EH (cell line): ENCODE data around the gene ECEL1.

Experiments
- DNase-seq: peaks from one replicate; pipeline ENCODE4 v3.0.0-alpha.2; 2015; ENCODE audit warnings: low read depth

The ECEL1 gene

GRCh38 chr2:232522623-232523401, 35.2 kb upstream of the ECEL1 start:
- DNase-seq = no peak

GRCh38 chr2:232521959-232522622, 34.5 kb upstream of the ECEL1 start:
- peak; percentile 25 for DNase-seq

DNA sequence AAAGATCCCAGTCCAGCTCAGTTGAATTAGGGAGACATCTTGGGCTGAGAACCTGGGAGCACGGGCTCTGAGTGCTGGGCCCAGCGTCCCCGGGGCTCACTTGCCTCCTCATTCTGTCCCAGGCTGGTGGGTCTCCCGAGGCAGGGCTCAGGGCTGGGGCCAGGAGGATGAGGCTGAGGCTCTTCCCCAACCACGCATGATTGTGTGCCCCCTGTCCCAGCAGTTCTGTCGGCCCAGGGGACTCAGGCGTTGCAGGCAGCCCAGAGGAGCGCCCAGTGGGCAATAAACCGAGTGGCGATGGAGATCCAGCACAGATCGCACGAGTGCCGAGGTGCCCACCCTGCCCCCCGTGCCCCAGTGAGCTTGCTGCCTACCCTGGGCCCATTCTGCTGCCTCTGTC, 33.5 kb upstream of the ECEL1 start:
- no peak for DNase-seq

GRCh38 chr2:232520489-232520888, 32.9 kb upstream of the ECEL1 start:
- no peak for DNase-seq

- no peak for DNase-seq
Measured at GRCh38 chr2:232519581-232520438, 32.2 kb upstream of the ECEL1 start, which contains the start of gene PRSS56. PRSS56 (plus strand) TSS chr2:232520388; CDS start chr2:232520599, 211 bp downstream.

GRCh38 chr2:232518844-232519243, 31.2 kb upstream of the ECEL1 start:
- no peak for DNase-seq

DNA sequence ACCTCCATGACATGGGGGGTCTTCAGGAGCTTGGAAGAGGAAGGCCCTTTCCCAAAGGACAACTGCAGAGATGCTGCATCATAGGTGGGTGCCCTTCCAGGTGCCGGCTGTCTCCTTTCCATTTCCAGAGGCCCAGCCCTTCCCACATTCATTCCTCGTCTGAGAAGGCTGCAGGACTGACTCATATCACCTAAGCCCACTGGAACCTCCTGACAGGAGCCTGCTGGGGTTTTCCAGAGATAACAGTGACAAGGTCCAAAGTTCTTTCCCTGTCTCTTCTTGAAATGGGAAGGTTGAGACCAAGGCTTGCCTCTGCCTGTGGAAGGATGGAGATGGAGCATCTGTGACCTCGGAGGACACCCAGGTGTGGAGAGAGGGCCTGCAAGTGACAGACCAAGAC, 28.9 kb upstream of the ECEL1 start:
- no peak for DNase-seq

DNA sequence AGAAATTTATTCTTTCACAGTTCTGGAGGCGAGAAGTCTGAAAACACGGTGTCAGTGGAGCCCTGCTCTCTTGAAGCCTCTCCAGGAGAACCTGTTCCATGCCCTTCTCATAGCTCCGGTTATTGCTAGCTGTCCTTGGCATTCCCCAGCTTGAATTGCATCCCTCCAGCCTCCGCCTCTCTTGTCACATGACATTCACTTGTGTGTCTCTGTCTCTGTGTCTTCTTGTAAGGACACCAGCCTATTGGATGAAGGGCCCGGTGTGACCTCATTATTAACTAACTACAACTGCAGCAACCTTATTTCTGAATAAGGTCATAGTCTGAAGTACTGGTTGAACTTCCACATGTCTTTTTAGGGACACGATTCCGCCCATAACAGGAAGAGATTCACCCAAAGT, 28.0 kb upstream of the ECEL1 start:
- DNase-seq = no peak

- DNase-seq = no peak
Measured at GRCh38 chr2:232513353-232513752, 25.7 kb upstream of the ECEL1 start.

DNA sequence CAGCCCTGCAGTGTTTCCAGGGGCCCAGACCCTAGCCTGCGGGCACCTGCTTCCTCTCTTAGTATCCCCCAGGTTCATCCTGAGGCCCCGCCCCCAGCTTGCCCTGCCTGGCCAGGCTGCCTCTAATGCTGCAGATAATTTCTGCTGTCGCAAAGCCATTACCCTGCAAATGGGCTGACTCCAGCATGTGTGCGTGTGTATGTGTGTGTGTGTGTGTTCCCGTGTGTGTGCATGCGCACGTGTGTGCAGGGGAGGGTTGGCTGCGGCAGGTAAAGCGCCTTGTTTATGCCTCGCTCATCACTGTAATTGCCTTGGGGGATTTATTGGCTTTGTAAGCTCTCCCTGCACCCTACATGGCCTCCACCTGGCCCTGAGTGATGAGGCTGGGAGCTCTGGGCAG, 25.0 kb upstream of the ECEL1 start:
- DNase-seq = no peak

DNA sequence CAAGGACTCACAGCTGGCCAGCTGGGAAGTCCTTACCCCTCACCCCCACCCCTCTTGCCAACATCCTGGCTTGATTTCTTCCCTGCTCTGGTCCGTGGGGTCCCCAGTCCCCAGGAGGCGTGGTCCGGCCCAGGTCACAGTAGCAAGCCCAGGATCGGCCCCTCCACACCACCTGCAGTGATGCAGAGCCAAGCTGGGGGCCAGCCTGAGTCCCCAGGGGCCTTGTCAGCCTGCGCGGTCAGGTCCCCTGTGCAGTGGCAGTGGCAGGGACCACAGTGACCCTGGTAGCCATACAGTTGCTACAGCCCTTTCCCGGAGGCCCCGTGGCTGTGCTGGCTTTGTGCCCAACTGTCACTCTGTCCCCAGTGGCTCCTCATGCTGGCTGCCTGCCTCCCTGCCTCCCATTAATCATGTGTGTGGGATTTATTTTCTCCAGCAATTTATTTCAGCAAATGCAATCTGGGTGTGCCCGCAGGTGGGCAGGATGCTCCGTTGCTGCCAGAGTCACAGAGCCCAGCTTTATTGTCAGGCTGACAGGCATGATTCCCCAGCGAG, 23.8 kb upstream of the ECEL1 start:
- DNase-seq = no peak

DNA sequence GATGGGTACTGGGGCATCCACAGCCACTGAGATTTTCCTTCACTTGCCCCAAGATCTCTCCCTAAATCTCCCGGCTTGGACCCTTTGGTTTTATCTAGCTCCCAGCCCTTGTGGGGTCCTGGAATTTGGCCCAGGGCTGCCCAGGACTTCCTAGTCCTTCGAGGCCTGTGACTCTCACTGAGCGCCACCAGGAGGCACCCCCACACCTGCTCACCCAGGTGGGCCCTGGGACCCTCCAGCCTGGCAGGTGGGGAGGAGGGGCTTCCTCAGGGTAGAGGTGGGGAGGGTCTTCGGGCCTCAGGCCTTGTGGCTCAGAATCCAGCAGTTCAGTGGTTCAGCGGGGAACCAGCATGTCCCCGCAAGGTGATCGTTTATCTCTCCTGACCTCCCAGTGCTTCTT, 20.6 kb upstream of the ECEL1 start:
- DNase-seq = no peak

DNA sequence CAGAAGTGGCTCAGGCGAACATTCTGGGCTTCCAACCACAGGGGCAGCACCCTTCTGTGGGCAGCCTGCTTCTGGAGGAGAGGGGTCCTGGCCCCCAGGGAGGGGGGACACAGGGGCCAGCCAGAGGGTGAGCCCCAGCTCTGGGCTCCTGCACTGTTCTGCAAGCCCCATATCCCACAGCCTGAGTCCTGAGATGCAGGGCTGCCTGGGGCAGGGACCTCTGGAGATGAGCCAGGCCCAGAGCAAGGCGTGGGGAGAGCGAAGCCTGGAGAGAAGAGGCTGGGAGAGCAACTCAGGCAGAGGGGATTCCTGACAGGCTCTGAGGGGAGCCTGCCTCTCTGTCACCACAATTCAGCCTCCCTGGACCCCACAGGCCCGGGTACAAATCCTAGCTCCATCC, 19.1 kb upstream of the ECEL1 start:
- DNase-seq = no peak

GRCh38 chr2:232505856-232506255, 18.2 kb upstream of the ECEL1 start:
- DNase-seq = no peak

- DNase-seq = no peak
Measured at GRCh38 chr2:232504438-232504837, 16.8 kb upstream of the ECEL1 start.

GRCh38 chr2:232503809-232504323, 16.2 kb upstream of the ECEL1 start:
- DNase-seq = no peak

GRCh38 chr2:232502911-232503808, 15.5 kb upstream of the ECEL1 start:
- DNase-seq = peak; percentile 12

- DNase-seq = no peak
Measured at GRCh38 chr2:232502511-232502910, 14.9 kb upstream of the ECEL1 start.

DNA sequence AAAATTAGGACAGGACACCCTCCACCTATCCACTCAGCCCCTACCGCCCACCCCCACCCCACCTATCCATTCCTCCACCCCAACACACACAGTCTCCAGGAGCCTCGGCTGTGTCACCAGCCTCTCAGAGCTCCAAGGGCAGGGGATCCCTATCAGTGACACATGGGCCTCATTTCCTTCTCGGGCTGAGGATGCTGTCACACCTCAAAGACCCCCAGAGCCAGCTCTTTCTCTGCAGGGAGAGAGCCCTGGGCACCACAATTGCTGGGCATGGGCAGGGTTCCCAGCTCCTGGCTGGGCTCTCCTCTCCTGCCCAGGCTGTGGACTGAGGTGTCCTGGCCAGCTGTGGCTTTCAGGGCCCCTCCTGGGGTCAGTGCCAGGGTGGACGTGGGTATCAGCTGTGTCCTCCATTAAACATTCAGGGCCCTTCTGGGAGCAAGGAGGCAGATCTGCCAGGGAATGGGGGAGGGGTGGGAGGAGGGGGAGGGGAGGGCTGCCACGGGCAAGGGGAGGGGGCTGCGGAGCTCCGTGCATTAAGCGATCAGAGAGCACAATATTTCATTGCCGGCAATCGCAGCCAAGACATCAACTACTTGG, 14.3 kb upstream of the ECEL1 start:
- DNase-seq = no peak

GRCh38 chr2:232501331-232501771, 13.7 kb upstream of the ECEL1 start:
- no peak for DNase-seq

DNA sequence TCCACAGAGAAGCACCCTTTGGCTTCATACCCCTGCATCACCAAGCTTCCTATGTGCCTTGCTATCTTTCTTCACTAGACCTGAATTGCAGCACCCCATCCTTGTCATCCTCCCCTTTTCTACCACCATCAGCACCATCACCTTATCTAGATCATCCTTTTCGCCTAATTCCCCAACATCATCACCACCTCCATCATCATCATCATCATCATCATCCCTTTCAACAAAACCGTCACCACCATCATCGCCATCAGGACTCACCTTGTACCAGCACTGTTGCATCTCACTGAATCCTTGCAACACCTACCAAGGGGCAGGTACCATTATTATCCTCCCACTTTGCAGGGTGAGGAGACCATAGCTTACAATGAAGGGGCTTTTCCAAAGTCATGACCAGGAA, 10.8 kb upstream of the ECEL1 start:
- DNase-seq = no peak
